IMR-90 (cell line): Measurements from ENCODE around the gene CLEC2B. TPM values are rescaled to one million over a fixed set of nuclear protein-coding genes. Genes with fewer than 3 reads are reported as not detected.

Source experiments
- ATAC-seq: fragments of 200-7000 bp; cut with Tn5 transposase; 2 replicates; pipeline ENCODE4 v1.9.1; 2020; ENCODE audit warnings: low read depth, mild to moderate bottlenecking, moderate library complexity
- BruUV-seq: library from RNA; stranded (reverse); fragments of 400-500 nt; replicated peaks from 2 replicates; lab custom pipeline; 2021; lab: Mats Ljungman, UMichigan
- CTCF ChIA-PET: fragments of 300-600 bp; formaldehyde crosslinking; extraction: SDS; loops from one replicate; lab custom pipeline; 2021; ENCODE audit warnings: antibody characterized with exemption; lab: Yijun Ruan, JAX
- POLR2A ChIA-PET: fragments of 300-600 bp; sonication (Branson Sonifier 250); formaldehyde crosslinking; loops from one replicate; lab custom pipeline; 2022; ENCODE audit warnings: antibody characterized with exemption; ENCODE audit not compliant: unreplicated experiment; lab: Charles Lee
- DNase-seq: peaks from one replicate; pipeline ENCODE4 v3.0.0; 2013
- H2AFZ ChIP-seq: replicated peaks from 2 replicates; pipeline ENCODE3; 2013; ENCODE audit warnings: low read length, mild to moderate bottlenecking; ENCODE audit not compliant: poor library complexity
- H2AK5ac ChIP-seq: 2 replicates; pipeline ENCODE4 v1.6.1; 2013; ENCODE audit warnings: low read depth, low read length, inconsistent platforms
- H2AK9ac ChIP-seq: replicated peaks from 2 replicates; pipeline ENCODE3; 2013; ENCODE audit warnings: mild to moderate bottlenecking, low read depth, low read length, moderate library complexity; ENCODE audit not compliant: poor library complexity
- H2BK120ac ChIP-seq: 2 replicates; pipeline ENCODE4 v1.6.1; 2013; ENCODE audit warnings: low read depth, low read length, inconsistent platforms
- H2BK15ac ChIP-seq: 3 replicates; pipeline ENCODE4 v1.6.1; 2013; ENCODE audit warnings: low read depth, low read length, inconsistent platforms
- H2BK20ac ChIP-seq: 2 replicates; pipeline ENCODE4 v1.6.1; 2013; ENCODE audit warnings: low read depth, mild to moderate bottlenecking, inconsistent platforms, low read length, moderate library complexity
- H2BK5ac ChIP-seq: 2 replicates; pipeline ENCODE4 v1.6.1; 2013; ENCODE audit warnings: mild to moderate bottlenecking, low read depth, low read length, inconsistent platforms; ENCODE audit not compliant: poor library complexity, severe bottlenecking
- H3K14ac ChIP-seq: replicated peaks from 2 replicates; pipeline ENCODE4 v1.6.1; 2013; ENCODE audit warnings: low read depth, low read length, inconsistent platforms
- H3K18ac ChIP-seq: 2 replicates; pipeline ENCODE4 v1.6.1; 2013; ENCODE audit warnings: low read depth, low read length, control low read depth
- H3K23ac ChIP-seq: 2 replicates; pipeline ENCODE4 v1.6.1; 2013; ENCODE audit warnings: low read depth, low read length, inconsistent platforms
- H3K27ac ChIP-seq: 2 replicates; pipeline ENCODE4 v1.5.1; 2013; ENCODE audit warnings: mild to moderate bottlenecking, control low read depth, low read length; ENCODE audit not compliant: insufficient read depth
- H3K27me3 ChIP-seq: 2 replicates; pipeline ENCODE4 v1.6.1; 2013; ENCODE audit warnings: low read length; ENCODE audit not compliant: control insufficient read depth, insufficient read depth
- H3K36me3 ChIP-seq: 2 replicates; pipeline ENCODE4 v1.6.1; 2013; ENCODE audit warnings: low read length, mixed read lengths; ENCODE audit not compliant: control insufficient read depth, insufficient read depth
- H3K4ac ChIP-seq: 2 replicates; pipeline ENCODE4 v1.6.1; 2013; ENCODE audit warnings: low read depth, low read length, inconsistent platforms
- H3K4me1 ChIP-seq: 2 replicates; pipeline ENCODE4 v1.6.1; 2013; ENCODE audit warnings: low read length, mixed read lengths; ENCODE audit not compliant: control insufficient read depth, insufficient read depth
- H3K4me2 ChIP-seq: 2 replicates; pipeline ENCODE4 v1.6.1; 2013; ENCODE audit warnings: low read depth, mild to moderate bottlenecking, control low read depth, low read length, moderate library complexity
- H3K4me3 ChIP-seq: 2 replicates; pipeline ENCODE4 v1.5.1; 2013; ENCODE audit warnings: low read depth, mild to moderate bottlenecking, control low read depth, low read length, moderate library complexity; ENCODE audit not compliant: insufficient read depth
- H3K56ac ChIP-seq: 2 replicates; pipeline ENCODE4 v1.6.1; 2013; ENCODE audit warnings: low read length, inconsistent platforms; ENCODE audit not compliant: insufficient read depth; ENCODE audit errors: extremely low read depth
- H3K79me1 ChIP-seq, 2 experiments: 2 replicates each; pipeline ENCODE4 v1.6.1; 2013; ENCODE audit warnings: low read length in 2 of 2, inconsistent platforms in 1 of 2, low read depth in 1 of 2
- H3K9ac ChIP-seq: 2 replicates; pipeline ENCODE4 v1.6.1; 2013; ENCODE audit warnings: low read depth, low read length, control low read depth
- H3K9me1 ChIP-seq: 2 replicates; pipeline ENCODE4 v1.6.1; 2013; ENCODE audit warnings: low read length, inconsistent platforms; ENCODE audit not compliant: insufficient read depth
- H3K9me3 ChIP-seq: 2 replicates; pipeline ENCODE4 v1.6.1; 2013; ENCODE audit warnings: low read length; ENCODE audit not compliant: control insufficient read depth, insufficient read depth
- H4K20me1 ChIP-seq: 2 replicates; pipeline ENCODE4 v1.6.1; 2013; ENCODE audit warnings: low read length, inconsistent platforms; ENCODE audit not compliant: insufficient read depth
- H4K5ac ChIP-seq: 2 replicates; pipeline ENCODE4 v1.6.1; 2013; ENCODE audit warnings: mild to moderate bottlenecking, low read depth, low read length, control low read depth
- H4K8ac ChIP-seq, 2 experiments: 2 replicates each; pipeline ENCODE4 v1.6.1; 2013; ENCODE audit warnings: low read depth in 2 of 2, low read length in 2 of 2, control low read depth in 1 of 2, inconsistent platforms in 1 of 2
- H4K91ac ChIP-seq: 2 replicates; pipeline ENCODE4 v1.6.1; 2013; ENCODE audit warnings: low read depth, low read length, inconsistent platforms; ENCODE audit not compliant: insufficient read depth
- BHLHE40 ChIP-seq: fragments of 150-350 bp; IDR thresholded peaks from 2 replicates; pipeline ENCODE4 v1.6.1; 2016; ENCODE audit warnings: mild to moderate bottlenecking, low read depth, low read length
- CHD1 ChIP-seq: IDR thresholded peaks from 2 replicates; pipeline ENCODE4 v1.6.1; 2012; ENCODE audit warnings: low read depth, low read length, improper control_type of control experiment
- FOS ChIP-seq: fragments of 150-350 bp; IDR thresholded peaks from 2 replicates; pipeline ENCODE4 v1.6.1; 2016; ENCODE audit warnings: low read depth, low read length
- MAZ ChIP-seq: IDR thresholded peaks from 2 replicates; pipeline ENCODE4 v1.6.1; 2012; ENCODE audit warnings: low read depth, mild to moderate bottlenecking, low read length, improper control_type of control experiment, moderate library complexity, borderline replicate concordance
- NFE2L2 ChIP-seq: fragments of 150-350 bp; IDR thresholded peaks from 2 replicates; pipeline ENCODE4 v1.6.1; 2016; ENCODE audit warnings: low read depth, mild to moderate bottlenecking, low read length
- POLR2A ChIP-seq: IDR thresholded peaks from 2 replicates; pipeline ENCODE4 v1.6.1; 2012; ENCODE audit warnings: mild to moderate bottlenecking, low read depth, low read length
- RAD21 ChIP-seq: IDR thresholded peaks from 2 replicates; pipeline ENCODE4 v1.6.1; 2012; ENCODE audit warnings: low read length, improper control_type of control experiment
- WGBS, 2 experiments: methylation state at CpG; one replicate each; pipeline versions ENCODE4 v1.1.5 to v1.1.7; 2013; ENCODE audit warnings: missing lambda C conversion rate in 2 of 2; ENCODE audit not compliant: insufficient read length in 1 of 2; ENCODE audit errors: extremely low coverage in 2 of 2; 5-methylcytosine and 5-hydroxymethylcytosine counted together
- dilution Hi-C: fragments of 300-500 bp; cut with HindIII; formaldehyde crosslinking; loops from one replicate; pipeline ENCODE4 v1.14.3; 2018; ENCODE audit warnings: low sequenced_read_pairs; ENCODE audit not compliant: unreplicated experiment
- in situ Hi-C: fragments of 300-500 bp; cut with MboI; formaldehyde crosslinking; loops from 3 replicates; pipeline ENCODE4 v1.14.3; 2019; ENCODE audit warnings: low sequenced_read_pairs, inconsistent platforms, mixed read lengths
- intact Hi-C: fragments of 100-400 bp; cut with micrococcal nuclease; formaldehyde crosslinking; loops from 2 replicates; pipeline ENCODE4 v1.10.0; 2022
- polyA plus RNA-seq, 3 experiments: library from polyadenylated mRNA; depleted of rRNA; stranded (reverse); fragments of >200 nt; gene quantifications; 2 replicates each; pipeline ENCODE4 v1.2.3, GENCODE V29; 2012; ENCODE audit warnings: low replicate concordance in 1 of 3
- total RNA-seq: library from RNA; depleted of rRNA; stranded (reverse); fragments of >200 nt; gene quantifications from 2 replicates; pipeline ENCODE4 v1.2.3, GENCODE V29; 2012
- TF ChIP-seq, protein P1 (sequence below): fragments of 150-350 bp; IDR thresholded peaks from 2 replicates; pipeline ENCODE4 v1.6.1; 2017; ENCODE audit warnings: mild to moderate bottlenecking, antibody characterized with exemption, low read length, low read depth

The CLEC2B gene
- total and polyA plus RNA-seq, 2 of the 4 experiments (the other 2 are of a cell fraction): 0.18 to 0.31 TPM

DNA sequence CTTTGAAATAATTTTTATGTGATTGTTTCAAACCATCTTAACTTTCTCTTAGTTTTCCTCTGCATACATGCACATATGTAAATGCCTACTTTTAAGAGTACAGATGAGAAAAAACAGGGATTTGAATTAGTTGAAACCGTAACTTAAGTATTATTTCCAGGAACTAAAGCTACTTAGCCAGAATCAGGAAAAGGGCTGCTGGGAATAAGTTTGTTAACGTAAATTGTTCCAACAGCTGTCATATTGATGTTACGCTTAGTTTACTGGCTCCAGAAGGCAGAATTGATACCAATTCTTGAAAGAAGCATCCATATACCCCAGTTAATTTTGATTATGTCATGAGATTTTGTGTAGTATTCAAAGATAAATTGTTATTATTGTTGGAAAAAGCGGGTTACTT, 59.8 kb downstream of the CLEC2B start:
- dilution Hi-C loops: no loop called here
- H4K20me1 ChIP-seq: no peaks in the 10 kb centered on the region

More for the DNA sequence above, 59.8 kb downstream of the CLEC2B start:
- Histone ChIP-seq H3K36me3 (no peaks in the 10 kb centered on the region), H2BK5ac (no peak overlapping the region), H4K8ac (no peak overlapping the region), H2BK15ac (no peak overlapping the region), H3K27me3 (peaks cover 5% of the 10 kb centered on the region), H2AK9ac (no peak overlapping the region), H3K27ac (no peak overlapping the region), H3K14ac (no peak overlapping the region), H3K18ac (no peak overlapping the region), H3K4me3 (no peak overlapping the region), H3K4ac (no peak overlapping the region), H2BK20ac (no peak overlapping the region), H3K9me3 (no peaks in the 10 kb centered on the region), H2AK5ac (no peak overlapping the region), H4K91ac (no peak overlapping the region), H3K23ac (no peak overlapping the region), H3K4me1 (no peaks in the 10 kb centered on the region), H3K9me1 (no peaks in the 10 kb centered on the region), H4K5ac (no peak overlapping the region), H2AFZ (no peak overlapping the region), H2BK120ac (no peak overlapping the region), H3K9ac (no peak overlapping the region), H3K56ac (no peak overlapping the region), H3K79me1 (no peaks in the 10 kb centered on the region), H3K4me2 (no peak overlapping the region)
- ATAC-seq: no peak
- no CpG with 5 or more reads among the region's 4 CpGs for WGBS, 2 experiments
- ChIA-PET CTCF (interaction anchor here (0.6 kb wide), 1 partner anchor 354 kb away, joined by 7 read pairs; no protein-coding TSS in a partner anchor), POLR2A (no interaction called here)
- in situ Hi-C loops: no loop called here
- no peak for DNase-seq
- BruUV-seq: no TSS peak
- no peak for TF ChIP-seq RAD21
- TF ChIP-seq CHD1: no peak
- TF ChIP-seq NFE2L2: no peak
- TF ChIP-seq FOS: no peak
- no peak for TF ChIP-seq POLR2A
- TF ChIP-seq, protein P1, sequence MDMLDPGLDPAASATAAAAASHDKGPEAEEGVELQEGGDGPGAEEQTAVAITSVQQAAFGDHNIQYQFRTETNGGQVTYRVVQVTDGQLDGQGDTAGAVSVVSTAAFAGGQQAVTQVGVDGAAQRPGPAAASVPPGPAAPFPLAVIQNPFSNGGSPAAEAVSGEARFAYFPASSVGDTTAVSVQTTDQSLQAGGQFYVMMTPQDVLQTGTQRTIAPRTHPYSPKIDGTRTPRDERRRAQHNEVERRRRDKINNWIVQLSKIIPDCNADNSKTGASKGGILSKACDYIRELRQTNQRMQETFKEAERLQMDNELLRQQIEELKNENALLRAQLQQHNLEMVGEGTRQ: no peak
- no peak for TF ChIP-seq BHLHE40
- no peak for TF ChIP-seq MAZ
- intact Hi-C loops: no loop called here
